ENCODE results near the gene WIPF1.

Gene WIPF1

GRCh38 chr2:174544156-174544555 lies 53.4 kb downstream of the WIPF1 start:
- CTCF ChIA-PET: interaction anchor here (1.4 to 1.9 kb wide), 2 partner anchors 81 to 83 kb away, joined by 6 to 9 read pairs; no protein-coding TSS in a partner anchor
- no peaks in the 10 kb centered on the region for H3K9me3 ChIP-seq (ENCODE audit: control insufficient read depth, insufficient read depth, low read depth, low read length)
- no peak for TF ChIP-seq ZNF112 (tag by site-specific recombination; IDR thresholded peaks at IDR 0.05)
- TF ChIP-seq ZNF629 (tag by site-specific recombination; IDR thresholded peaks at IDR 0.05): no peak
- no peak for TF ChIP-seq ZNF140 (tag by site-specific recombination; IDR thresholded peaks at IDR 0.05)
- no peak for TF ChIP-seq ZBTB49 (tag by site-specific recombination; IDR thresholded peaks at IDR 0.05; ENCODE audit: low read depth)
- TF ChIP-seq YY1 (tag by site-specific recombination; IDR thresholded peaks at IDR 0.05): no peak
- no peak for TF ChIP-seq ZNF501 (tag by site-specific recombination; IDR thresholded peaks at IDR 0.05)
- TF ChIP-seq ZNF26 (tag by site-specific recombination; IDR thresholded peaks at IDR 0.05): no peak
- TF ChIP-seq RBAK (tag by site-specific recombination; IDR thresholded peaks at IDR 0.05): no peak
- TF ChIP-seq ZNF174 (tag by site-specific recombination; IDR thresholded peaks at IDR 0.05): no peak
- TF ChIP-seq HOXD13 (CRISPR knock-in tag; IDR thresholded peaks at IDR 0.05; ENCODE audit: borderline replicate concordance): no peak
- no peak for TF ChIP-seq ZNF600 (tag by site-specific recombination; IDR thresholded peaks at IDR 0.05)
- TF ChIP-seq ZNF157 (tag by site-specific recombination; IDR thresholded peaks at IDR 0.05): no peak
- no peak for TF ChIP-seq PRDM10 (tag by site-specific recombination; IDR thresholded peaks at IDR 0.05)
- TF ChIP-seq ZNF555 (tag by site-specific recombination; conservative IDR thresholded peaks at IDR 0.05): no peak
- TF ChIP-seq ZSCAN30 (tag by site-specific recombination; IDR thresholded peaks at IDR 0.05): no peak
- TF ChIP-seq ZNF239 (tag by site-specific recombination; IDR thresholded peaks at IDR 0.05): no peak
- no peak for TF ChIP-seq PRDM1 (tag by site-specific recombination; IDR thresholded peaks at IDR 0.05)
- no peak overlapping the region for H3K27ac ChIP-seq (ENCODE audit: extremely low read depth, low read depth, low read length)
- H3K4me3 ChIP-seq (ENCODE audit: low read depth, low read length): no peak overlapping the region
- POLR2A ChIA-PET: no interaction called here
- no peaks in the 10 kb centered on the region for H3K4me1 ChIP-seq (ENCODE audit: control insufficient read depth, insufficient read depth, low read length)
- H3K36me3 ChIP-seq (ENCODE audit: control insufficient read depth in 2 of 2, insufficient read depth in 1 of 2, low read length in 2 of 2): no peaks in the 10 kb centered on the region

- Histone ChIP-seq H3K27ac (ENCODE audit: extremely low read depth, low read depth, low read length) (no peak overlapping the region), H3K9me3 (ENCODE audit: control insufficient read depth, insufficient read depth, low read depth, low read length) (no peaks in the 10 kb centered on the region), H3K36me3 (ENCODE audit: control insufficient read depth in 2 of 2, insufficient read depth in 1 of 2, low read length in 2 of 2) (no peaks in the 10 kb centered on the region), H3K4me3 (ENCODE audit: low read depth, low read length) (no peak overlapping the region), H3K4me1 (ENCODE audit: control insufficient read depth, insufficient read depth, low read length) (no peaks in the 10 kb centered on the region)
- ChIA-PET CTCF (no interaction called here), POLR2A (no interaction called here)
- TF ChIP-seq ZNF558 (tag by site-specific recombination; IDR thresholded peaks at IDR 0.05) (no peak), ZXDB (tag by site-specific recombination; IDR thresholded peaks at IDR 0.05) (no peak), ZBTB10 (tag by site-specific recombination; IDR thresholded peaks at IDR 0.05) (no peak), ZBTB20 (tag by site-specific recombination; IDR thresholded peaks at IDR 0.05) (no peak), ZNF626 (tag by site-specific recombination; IDR thresholded peaks at IDR 0.05) (no peak), ZNF664 (tag by site-specific recombination; IDR thresholded peaks at IDR 0.05) (no peak), ZNF112 (tag by site-specific recombination; IDR thresholded peaks at IDR 0.05) (no peak), ZNF157 (tag by site-specific recombination; IDR thresholded peaks at IDR 0.05) (no peak), ZNF561 (tag by site-specific recombination; IDR thresholded peaks at IDR 0.05; ENCODE audit: borderline replicate concordance) (no peak), GLIS2 (tag by site-specific recombination; IDR thresholded peaks at IDR 0.05) (no peak), MZF1 (tag by site-specific recombination; IDR thresholded peaks at IDR 0.05; ENCODE audit: borderline replicate concordance) (no peak), ZNF530 (tag by site-specific recombination; IDR thresholded peaks at IDR 0.05; ENCODE audit: low read depth) (no peak)
Measured at GRCh38 chr2:174540893-174541292, 56.7 kb downstream of the WIPF1 start.
